Measurements from ENCODE around the gene ITSN2.
A peak's percentile ranks its signal among the peaks of the same experiment; 100 is the strongest.
"Not testable (repeated sequence)": the region's sequence is repeated elsewhere in the genome, so short reads cannot be mapped to it uniquely, and the experiment has no call there.

ITSN2 gene

GRCh38 chr2:24360050-24360962 is at the start of gene ITSN2:
Gene ITSN2 (minus strand): TSS chr2:24360536. CDS start chr2:24328082, 32,454 bp downstream.
- DNase-seq (ENCODE audit: low read depth): peak; percentile 73

DNA sequence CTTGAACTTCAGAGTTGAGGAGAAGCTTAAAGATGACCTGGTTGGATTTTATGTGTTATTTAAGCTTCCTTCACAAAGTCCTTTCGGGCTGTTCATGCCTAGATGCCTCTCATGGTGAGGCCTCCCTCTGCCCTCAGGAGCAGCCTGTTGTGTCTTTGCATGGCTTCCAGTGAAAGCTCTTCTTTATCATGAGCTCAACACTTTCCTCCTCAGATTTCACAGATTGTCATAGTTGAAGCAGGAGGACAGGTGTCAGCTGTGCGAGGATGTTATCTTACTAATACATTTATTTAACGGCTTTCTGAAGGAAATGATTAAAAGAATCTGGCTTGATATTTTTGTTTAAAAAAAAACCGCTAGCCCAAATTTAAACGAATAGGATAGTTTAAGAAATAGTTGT is 48.8 kb upstream of the ITSN2 start:
- DNase-seq (ENCODE audit: low read depth): no peak

DNA sequence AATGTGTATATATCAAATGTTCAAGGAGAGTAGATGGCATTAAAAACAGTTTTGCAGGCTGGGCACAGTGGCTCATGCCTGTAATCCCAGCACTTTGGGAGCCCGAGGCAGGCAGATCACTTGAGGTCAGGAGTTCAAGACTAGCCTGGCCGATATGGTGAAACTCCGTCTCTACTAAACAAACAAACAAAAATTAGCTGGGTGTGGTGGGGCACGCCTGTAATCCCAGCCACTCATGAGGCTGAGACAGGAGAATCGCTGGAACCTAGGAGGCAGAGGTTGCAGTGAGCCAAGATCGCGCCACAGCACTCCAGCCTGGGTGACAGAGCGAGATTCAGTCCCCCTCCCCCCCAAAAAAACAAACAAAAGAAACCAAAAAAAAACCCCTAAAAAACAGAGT is 48.4 kb upstream of the ITSN2 start:
- not testable (repeated sequence) for DNase-seq (ENCODE audit: low read depth)

GRCh38 chr2:24404491-24404921 is 44.2 kb upstream of the ITSN2 start:
- no peak for DNase-seq (ENCODE audit: low read depth)

- no peak for DNase-seq (ENCODE audit: low read depth)
Observed at GRCh38 chr2:24403832-24404212, 43.5 kb upstream of the ITSN2 start.

DNA sequence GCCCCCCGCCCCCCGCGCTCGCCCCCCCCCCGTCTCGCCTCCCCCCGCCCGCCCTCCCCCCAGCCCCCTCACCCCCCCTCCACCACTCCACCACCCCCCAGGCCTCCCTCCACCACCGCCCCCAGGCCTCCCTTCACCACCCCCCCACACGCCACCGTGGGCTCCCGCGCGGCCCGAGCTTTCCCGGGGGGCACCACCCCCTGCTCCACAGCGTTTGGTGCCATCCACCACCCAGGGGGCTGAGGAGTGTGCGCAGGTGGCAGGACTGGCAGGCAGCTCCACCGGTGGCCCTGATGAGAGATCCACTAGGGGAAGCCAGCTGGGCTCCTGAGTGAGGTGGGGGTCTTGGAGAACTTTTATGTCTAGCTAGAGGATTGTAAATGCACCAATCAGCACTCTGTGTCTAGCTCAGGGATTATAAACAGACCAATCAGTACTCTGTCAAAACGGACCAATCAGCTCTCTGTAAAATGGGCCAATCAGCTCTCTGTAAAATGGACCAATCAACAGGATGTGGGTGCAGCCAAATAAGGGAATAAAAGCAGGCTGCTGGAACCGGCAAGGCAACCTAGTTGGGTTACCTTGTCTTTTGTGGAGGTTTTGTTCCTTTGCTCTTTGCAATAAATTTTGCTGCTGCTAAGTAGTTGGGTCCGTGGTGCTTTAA is 43.0 kb upstream of the ITSN2 start:
- no peak for DNase-seq (ENCODE audit: low read depth)

DNA sequence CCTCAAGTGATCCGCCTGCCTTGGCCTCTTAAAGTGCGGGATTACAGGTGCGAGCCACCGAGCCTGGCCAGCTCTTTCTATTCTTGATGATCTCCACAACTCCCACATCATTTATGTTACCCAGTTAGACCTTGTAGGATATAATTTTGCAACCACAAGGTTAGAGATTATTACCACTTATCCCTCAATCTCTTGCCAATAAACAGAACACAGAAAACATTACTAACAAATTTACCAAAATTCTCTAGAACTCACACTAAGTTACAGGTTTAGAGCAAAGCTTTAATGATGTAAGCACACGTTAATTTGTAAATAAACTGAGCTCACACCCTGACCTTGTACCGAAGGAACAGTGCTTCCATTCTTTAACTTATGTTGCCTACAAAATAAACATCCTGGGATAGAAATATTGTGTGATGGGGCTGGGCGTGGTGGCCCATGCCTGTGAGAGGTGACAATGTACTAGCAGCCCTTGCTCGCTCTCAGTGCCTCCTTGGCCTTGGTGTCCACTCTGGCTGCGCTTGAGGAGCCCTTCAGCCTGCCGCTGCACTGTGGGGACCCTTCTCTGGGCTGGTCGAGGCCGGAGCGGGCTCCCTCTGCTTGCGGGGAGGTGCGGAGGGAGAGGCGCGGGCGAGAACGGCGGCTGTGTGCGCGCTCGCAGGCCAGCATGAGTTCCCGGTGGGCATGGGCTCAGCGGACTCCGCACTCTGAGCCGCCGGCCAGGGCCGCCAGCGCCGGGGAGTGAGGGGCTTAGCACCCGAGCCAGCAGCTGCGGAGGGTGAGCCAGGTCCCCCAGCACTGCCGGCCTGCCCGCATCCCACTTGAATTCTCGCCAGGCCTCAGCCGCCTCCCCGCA is 42.1 kb upstream of the ITSN2 start:
- no peak for DNase-seq (ENCODE audit: low read depth)

DNA sequence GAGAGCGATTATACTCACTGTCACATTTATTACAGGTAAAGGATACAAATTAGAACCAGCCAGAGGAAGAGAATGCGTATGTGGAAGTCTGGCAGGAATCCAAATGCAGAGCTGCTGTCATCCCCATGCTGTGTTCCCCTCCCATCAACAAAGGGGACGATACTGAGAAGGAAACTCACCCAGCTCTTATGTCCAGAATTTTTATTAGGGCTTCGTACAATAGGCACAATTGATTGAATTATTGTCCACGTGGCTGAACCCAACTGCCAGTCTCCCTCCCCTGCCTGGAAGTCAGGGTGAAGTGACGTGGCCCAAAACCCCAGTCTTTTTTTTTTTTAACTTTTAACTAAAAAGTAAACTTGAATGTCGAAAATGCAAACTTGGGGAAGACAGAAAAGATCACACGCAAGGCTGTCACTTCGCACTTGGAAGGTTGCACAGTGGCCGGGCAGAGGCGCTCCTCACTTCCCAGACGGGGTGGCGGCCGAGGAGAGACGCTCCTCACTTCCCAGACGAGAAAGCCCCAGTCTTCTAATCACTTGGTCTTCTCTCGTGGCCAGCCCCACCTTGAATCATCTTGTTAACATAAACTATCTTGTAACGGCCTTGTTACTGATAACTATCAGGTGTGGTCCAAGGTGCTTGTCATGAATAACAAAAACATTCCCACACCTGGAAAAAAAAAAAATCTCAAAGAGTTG is 40.0 kb upstream of the ITSN2 start:
- no peak for DNase-seq (ENCODE audit: low read depth)

GRCh38 chr2:24399434-24400206 is 39.3 kb upstream of the ITSN2 start:
- no peak for DNase-seq (ENCODE audit: low read depth)

- no peak for DNase-seq (ENCODE audit: low read depth)
Observed at GRCh38 chr2:24394998-24395397, 34.7 kb upstream of the ITSN2 start.

DNA sequence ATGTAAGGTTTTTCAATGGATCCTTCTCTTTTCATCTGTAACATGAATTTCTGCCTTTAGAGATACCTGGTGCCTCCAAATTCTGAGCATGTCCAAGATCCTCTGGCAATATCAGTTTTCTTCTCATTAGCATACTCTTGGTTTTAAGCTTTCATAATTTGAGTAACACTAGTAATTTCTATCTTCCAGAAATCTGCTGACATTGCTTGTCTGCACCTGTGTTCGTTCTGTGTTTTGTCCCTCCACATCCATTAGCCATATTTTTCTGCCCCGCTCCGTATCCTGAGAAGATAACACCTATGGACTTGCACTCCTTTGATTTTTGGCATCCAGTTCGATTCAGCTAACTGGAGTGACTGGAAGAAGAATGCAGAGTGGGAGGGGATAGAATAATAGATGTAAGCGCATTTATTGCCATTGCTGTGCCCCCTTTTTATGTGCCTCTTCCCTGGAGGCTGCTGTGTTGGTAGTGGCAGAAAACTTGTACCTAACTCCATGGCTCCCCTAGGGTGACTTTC is 32.3 kb upstream of the ITSN2 start:
- DNase-seq (ENCODE audit: low read depth): no peak

GRCh38 chr2:24385366-24385765 is 25.0 kb upstream of the ITSN2 start:
- DNase-seq (ENCODE audit: low read depth): no peak

- DNase-seq (ENCODE audit: low read depth): peak; percentile 13
Observed at GRCh38 chr2:24382363-24383073, 22.2 kb upstream of the ITSN2 start.

- no peak for DNase-seq (ENCODE audit: low read depth)
Observed at GRCh38 chr2:24380820-24381219, 20.5 kb upstream of the ITSN2 start.

GRCh38 chr2:24375349-24376087 is 15.2 kb upstream of the ITSN2 start:
- DNase-seq (ENCODE audit: low read depth): no peak

- no peak for DNase-seq (ENCODE audit: low read depth)
Observed at GRCh38 chr2:24374301-24374700, 14.0 kb upstream of the ITSN2 start.

DNA sequence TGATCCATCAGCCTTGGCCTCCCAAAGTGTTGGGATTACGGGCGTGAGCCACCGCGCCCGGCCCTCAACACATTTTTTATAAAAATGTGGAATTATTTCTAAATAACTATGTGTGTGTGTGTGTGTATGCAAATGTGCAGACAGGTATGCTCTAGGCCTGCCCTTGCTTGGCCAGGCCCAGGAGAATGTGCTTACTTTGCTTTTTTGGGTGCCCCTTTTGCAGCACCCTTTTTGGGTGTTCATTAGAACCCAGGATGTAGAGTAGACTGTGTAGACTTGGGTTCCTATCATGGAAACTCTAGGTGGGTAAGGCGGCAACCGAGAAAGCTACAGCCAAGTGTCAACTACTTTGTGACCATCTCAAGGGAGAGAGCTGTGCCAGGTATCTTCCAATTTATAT is 11.7 kb upstream of the ITSN2 start:
- no peak for DNase-seq (ENCODE audit: low read depth)

DNA sequence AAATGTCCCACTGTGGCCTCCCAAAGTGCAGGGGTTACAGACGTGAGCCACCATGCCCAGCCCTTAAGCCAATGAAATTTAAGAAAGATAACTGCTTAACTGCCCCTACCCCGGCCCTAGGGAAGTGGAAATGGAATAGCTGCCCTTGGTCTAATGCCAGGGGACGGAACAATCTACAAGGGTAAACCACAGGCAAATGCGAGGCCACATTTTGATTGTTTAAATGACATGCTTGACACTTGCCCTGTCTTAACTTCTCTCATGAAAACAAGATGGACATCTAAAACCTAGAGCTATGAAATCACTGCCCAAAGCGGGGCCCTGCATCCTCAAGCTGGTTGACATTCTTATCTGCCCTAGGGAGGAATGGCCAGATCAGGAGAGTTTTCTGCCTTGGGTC is 5.5 kb upstream of the ITSN2 start:
- DNase-seq (ENCODE audit: low read depth): no peak

GRCh38 chr2:24365051-24365450 is 4.7 kb upstream of the ITSN2 start:
- DNase-seq (ENCODE audit: low read depth): no peak

Measured in T-helper 22 cell (primary cell).